HG03196 (cell line): Measurements from ENCODE around the gene GET4.

Source experiments
- ATAC-seq: cut with Tn5 transposase; IDR thresholded peaks from one replicate; pipeline ENCODE4 v1.9.1; 2021; ENCODE audit not compliant: unreplicated experiment

The GET4 gene

GRCh38 chr7:885893-886625, 9.7 kb downstream of the GET4 start:
- ATAC-seq = no peak

GRCh38 chr7:886626-887487, 10.5 kb downstream of the GET4 start:
- ATAC-seq = no peak

DNA sequence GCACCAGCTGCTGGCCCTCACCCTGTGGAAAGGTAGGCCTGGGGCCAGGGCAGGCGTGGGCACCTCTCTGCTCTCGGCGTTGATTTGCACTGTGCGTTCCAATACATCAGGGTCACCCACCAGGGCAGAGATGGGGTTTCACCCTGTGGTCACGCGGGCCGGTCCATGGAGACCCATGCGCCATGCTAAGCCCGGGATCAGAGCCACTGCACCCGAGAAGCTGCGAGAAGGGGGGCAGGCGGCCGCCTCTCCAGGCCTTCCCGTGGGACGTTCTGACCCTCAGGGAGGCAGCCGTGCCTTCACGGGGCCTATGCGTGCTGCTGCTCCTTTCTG, 11.1 kb downstream of the GET4 start:
- no peak for ATAC-seq

DNA sequence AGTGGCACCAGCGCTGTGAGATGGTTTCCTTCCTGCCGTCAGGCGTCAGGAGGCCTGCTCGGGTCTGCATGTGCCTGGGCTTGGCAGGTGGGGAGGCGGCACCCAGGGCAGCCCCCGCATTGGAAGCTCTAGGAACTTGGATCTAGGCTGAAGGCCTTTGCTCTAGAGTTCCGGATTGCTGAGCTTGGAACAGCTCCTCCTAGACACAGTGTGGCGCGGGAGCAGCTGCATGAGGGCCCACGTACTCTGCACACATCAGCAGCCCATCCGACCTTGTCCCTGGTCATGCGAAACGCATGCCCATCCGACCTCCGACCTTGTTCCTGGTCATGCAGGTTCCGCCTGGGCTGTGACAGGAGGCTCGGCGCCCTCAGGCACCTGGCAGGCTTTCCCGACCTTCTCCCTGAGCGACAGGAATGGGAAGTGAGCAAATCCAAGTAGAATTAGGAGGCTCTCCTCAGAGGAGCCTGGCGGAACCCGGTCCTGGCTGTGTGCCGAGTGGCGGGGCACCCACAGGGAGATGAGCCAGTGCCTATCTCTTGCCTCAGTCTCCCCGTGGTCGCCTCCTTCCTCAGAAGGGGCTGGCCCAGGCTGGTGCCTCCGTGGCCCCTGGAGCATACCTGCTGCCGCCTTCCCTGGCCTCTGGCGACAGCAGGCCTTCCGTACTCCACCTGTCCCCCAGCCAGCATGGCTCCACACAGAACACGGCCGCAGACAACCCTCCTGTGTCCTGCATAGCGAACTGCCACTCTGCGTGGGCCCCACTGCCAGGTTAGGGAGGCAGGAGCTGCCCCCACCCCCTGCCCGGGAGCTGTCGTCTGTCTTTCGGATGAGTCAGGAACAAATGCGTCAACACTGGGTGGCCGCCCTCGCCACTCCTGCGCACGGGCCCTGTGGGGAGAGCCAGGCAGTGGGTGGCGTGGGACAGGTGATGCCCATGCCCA, 12.0 kb downstream of the GET4 start:
- ATAC-seq = no peak

DNA sequence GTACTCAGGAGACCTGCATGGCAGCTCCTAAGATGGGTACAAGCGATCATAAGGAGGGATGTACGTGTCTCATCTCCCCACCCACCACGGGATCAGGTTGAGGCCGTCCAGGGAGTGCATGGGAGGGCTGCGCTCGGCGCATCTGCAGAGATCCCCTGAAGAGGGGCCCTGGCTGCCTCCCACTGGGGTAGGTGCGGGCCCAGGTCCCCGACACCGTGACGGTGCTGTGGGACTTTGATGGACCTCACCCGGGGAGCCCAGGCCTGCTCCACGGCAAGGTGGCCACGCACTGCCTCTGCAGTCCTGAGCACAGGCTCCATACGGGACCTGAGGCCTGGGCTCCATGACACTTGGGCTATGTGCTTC, 12.7 kb downstream of the GET4 start:
- no peak for ATAC-seq

DNA sequence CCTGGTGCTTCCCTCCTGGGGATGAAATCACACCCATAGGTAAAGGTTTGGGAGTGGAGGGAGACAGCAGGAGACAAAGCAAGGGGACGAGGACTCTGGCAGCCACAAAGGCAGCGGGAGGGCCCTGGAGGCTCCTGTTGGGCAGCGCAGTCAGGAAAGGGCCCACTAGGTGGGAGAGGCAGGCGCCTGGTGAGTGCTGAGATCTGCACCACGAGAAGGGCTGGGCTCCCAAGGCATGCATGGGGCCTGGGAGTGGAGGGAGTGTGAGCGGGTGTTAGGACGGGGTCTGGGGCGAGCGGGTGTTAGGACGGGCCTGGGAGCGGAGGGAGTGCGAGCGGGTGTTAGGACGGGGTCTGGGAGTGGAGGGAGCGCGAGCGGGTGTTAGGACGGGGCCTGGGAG, 13.0 kb downstream of the GET4 start:
- no peak for ATAC-seq

DNA sequence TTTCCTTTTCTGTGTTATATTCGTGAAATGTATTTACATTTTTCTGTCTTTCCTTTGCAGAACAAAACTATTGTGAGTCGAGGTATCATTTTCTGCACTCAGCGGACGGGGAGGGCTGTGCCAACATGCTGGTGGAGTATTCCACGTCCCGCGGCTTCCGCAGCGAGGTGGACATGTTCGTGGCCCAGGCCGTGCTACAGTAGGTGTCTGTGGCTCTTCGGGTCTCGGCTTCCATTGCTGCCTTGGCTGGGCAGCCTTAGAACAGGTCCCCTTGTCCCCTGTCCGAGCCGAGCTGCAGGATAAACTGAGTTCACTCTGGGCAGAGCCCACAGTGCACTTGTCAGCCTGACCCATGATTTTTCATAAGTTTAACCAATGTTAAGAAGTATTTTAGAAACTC, 14.5 kb downstream of the GET4 start:
- no peak for ATAC-seq

DNA sequence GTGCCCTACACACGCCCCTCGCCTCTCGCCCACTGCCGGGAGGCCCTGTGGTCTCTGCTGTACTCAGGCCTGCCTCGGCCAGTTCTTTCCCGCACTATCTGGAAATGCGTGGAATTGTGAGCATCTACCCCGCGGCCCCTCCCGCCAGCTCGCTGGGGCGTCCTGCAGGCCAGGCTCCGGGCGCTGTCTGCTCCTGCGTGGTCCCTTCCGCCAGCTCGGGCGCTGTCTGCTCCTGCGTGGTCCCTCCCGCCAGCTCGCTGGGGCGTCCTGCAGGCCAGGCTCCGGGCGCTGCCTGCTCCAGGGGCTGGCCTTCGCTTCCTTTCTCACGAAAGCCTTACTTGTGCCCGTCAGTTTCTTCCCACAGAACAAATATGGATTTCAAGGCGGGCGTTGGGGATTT, 14.9 kb downstream of the GET4 start:
- ATAC-seq = no peak

DNA sequence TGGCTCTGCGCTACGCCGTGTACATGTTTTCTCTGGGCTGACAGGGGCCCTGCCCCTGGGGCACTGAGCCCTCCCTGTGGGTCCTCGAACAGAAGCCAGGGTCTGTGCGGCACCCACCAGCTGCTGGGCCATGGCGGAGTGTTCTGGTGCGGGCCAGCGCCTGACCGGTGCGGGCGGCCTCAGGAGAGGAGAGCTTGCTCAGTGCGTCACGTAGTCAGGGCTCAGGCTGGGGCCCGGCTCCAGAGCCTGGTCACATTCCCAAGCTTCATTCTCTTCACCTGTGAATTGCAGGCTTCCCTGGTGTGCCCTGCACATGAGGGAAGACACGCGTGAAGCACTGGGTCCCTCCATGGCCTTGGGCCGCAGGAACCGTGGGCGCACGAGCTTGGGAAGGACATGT, 15.5 kb downstream of the GET4 start:
- ATAC-seq = no peak

GRCh38 chr7:892648-893593, 16.6 kb downstream of the GET4 start:
- no peak for ATAC-seq

GRCh38 chr7:893686-894085, 17.3 kb downstream of the GET4 start:
- ATAC-seq = no peak

- ATAC-seq = no peak
Measured at GRCh38 chr7:894164-894867, 18.0 kb downstream of the GET4 start.

- no peak for ATAC-seq
Measured at GRCh38 chr7:894927-895450, 18.6 kb downstream of the GET4 start.

DNA sequence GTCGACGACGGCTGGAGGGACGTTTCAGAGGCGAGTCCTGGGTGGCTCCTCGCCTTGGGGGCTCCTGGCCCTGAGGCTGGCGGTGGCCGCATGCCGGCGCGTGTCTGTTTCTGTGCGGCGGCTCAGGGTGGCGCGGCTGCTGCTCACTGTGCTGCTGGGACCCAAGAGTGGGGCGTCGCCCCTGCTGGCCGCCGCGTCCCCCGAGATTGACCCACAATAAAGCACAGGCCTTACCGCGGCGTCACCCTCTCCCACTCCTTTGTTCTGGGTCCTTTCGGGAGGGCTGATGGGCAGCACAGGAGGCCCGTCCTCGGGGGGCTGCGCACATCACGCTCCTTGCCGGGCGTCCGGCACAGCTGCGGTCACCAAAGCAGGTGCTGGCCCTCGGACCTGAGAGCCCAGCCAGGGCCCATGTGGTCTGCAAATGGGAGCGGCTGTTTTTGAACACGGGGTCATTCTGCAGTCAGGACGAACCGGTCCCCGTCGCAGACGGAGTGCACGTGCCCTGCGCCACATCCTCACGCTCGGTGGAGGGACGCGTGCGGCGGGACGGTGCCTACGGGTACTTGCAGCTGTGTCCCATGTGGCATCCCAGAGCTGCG, 19.2 kb downstream of the GET4 start:
- no peak for ATAC-seq

DNA sequence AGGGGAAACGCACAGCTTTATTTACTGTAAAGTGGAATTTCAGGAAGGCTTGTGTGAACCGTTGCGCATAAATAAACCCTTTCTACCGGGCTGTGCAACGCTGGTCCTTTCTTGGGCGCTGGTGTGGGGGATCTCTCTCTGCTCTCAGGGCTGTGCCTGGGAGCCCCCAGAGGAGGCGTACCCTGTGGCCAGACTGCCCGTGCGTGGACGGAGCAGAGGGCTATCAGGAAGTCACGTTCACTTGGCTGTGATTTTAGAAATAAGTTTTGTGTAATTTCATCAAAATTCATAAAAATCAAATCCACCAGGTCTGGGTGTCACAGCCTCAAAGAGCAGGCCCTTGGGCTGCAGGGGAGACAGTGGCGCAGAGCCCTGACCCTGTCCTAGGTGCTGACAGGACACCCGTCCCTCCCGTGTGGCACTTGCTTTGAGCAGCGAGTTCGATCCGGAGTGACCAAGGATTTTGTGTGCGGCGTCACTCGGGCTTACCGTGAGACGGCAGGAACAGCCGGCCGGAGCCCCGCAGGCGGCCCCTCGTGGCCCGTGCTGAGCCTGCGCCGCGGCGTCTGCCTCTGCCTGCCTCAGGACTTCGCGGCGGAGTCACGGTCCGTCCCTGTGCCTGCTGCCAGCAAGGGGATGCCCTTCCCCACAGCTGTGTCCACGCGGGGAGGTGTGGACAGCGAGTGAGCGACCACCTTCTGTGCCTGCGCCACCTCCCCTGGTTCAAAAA, 20.2 kb downstream of the GET4 start:
- ATAC-seq = no peak

DNA sequence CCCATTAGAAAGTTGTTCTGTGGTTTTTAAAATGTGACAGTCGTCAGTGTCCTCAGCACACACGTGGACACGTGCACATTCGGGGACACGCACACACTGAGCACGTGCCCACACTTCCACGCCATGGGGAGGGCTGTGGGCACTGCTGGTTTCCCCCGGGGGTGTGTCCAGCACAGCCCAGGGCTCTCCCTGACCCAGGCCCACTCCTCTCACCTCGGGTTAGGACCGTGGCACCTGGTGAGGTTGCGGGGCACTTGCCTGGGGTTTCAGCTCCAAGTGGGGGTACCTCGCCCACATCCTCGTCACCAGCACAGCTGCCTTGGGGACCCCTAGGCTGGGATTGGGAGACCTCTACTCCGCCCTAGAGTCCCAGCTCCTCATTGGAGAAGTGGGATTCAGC, 20.7 kb downstream of the GET4 start:
- ATAC-seq = no peak

- ATAC-seq = no peak
Measured at GRCh38 chr7:897771-898376, 21.5 kb downstream of the GET4 start.

GRCh38 chr7:898460-898854, 22.1 kb downstream of the GET4 start:
- no peak for ATAC-seq
